H1 (cell line): ENCODE data around the gene ANXA5. TPM values are rescaled to one million over a fixed set of nuclear protein-coding genes. Genes with fewer than 3 reads are reported as not detected.

Experiments used
- EGR1 ChIP-seq: IDR thresholded peaks from 2 replicates; pipeline ENCODE4 v1.6.1; 2011; ENCODE audit warnings: low read depth, low read length, borderline replicate concordance
- RNF2 ChIP-seq: fragments of 200-900, 300-1000 bp; sonication (generic); IDR thresholded peaks from 2 replicates; pipeline ENCODE4 v1.7.1; 2016; ENCODE audit warnings: borderline replicate concordance, low read depth, mild to moderate bottlenecking, antibody characterized with exemption, low read length; ENCODE audit not compliant: poor library complexity, severe bottlenecking; ENCODE audit errors: missing control alignments
- polyA plus RNA-seq, 7 experiments: library from polyadenylated mRNA; depleted of rRNA in 3 of 7; stranded (reverse) in 5 of 7; unstranded in 2 of 7; fragments of >200 nt in 5 of 7; fragments of 200-250 nt in 2 of 7; gene quantifications; 1 replicate in 5 of 7; 2 replicates in 1 of 7; 4 replicates in 1 of 7; pipeline versions ENCODE4 v1.2.1 to v1.2.3, GENCODE V29; 2011 to 2013; ENCODE audit warnings: missing spikeins in 2 of 7, mixed read lengths in 2 of 7
- total RNA-seq: library from RNA; stranded (reverse); fragmentation: NEBNext Ultra II Directional; extraction: Animal tissue kit (Norgen Biotek cat#: 25700); gene quantifications from 2 replicates; pipeline ENCODE4 v1.2.1, GENCODE V29; 2021

The ANXA5 gene
- total and polyA plus RNA-seq, 2 of the 8 experiments (the other 6 are each of a cell fraction or from before 2014, with no cell fraction given): 213 to 221 TPM

GRCh38 chr4:121684561-121684960 is 12.2 kb downstream of the ANXA5 start (continued):
- TF ChIP-seq RNF2 (no peak), EGR1 (no peak)
- TF ChIP-seq, all 59 proteins: peak for 0
